C4-2B (cell line): ENCODE results near the gene ABCF2.
A peak's percentile ranks its signal among the peaks of the same experiment; 100 is the strongest.

Experiments used
- H3K27ac ChIP-seq: fragments of 450-650 bp; 2 replicates; pipeline ENCODE4 v1.5.1; 2017
- ZFX ChIP-seq: fragments of 450-650 bp; IDR thresholded peaks from 2 replicates; pipeline ENCODE4 v1.6.1; 2017
- TF ChIP-seq, protein P1 (sequence below): fragments of 450-650 bp; conservative IDR thresholded peaks from 2 replicates; pipeline ENCODE4 v1.5.1; 2017; ENCODE audit warnings: mild to moderate bottlenecking

ABCF2 gene

GRCh38 chr7:151173386-151174245 is 53.4 kb downstream of the ABCF2 start:
- H3K27ac ChIP-seq: no peak overlapping the region
- TF ChIP-seq, protein P1, sequence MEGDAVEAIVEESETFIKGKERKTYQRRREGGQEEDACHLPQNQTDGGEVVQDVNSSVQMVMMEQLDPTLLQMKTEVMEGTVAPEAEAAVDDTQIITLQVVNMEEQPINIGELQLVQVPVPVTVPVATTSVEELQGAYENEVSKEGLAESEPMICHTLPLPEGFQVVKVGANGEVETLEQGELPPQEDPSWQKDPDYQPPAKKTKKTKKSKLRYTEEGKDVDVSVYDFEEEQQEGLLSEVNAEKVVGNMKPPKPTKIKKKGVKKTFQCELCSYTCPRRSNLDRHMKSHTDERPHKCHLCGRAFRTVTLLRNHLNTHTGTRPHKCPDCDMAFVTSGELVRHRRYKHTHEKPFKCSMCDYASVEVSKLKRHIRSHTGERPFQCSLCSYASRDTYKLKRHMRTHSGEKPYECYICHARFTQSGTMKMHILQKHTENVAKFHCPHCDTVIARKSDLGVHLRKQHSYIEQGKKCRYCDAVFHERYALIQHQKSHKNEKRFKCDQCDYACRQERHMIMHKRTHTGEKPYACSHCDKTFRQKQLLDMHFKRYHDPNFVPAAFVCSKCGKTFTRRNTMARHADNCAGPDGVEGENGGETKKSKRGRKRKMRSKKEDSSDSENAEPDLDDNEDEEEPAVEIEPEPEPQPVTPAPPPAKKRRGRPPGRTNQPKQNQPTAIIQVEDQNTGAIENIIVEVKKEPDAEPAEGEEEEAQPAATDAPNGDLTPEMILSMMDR: no peak
- TF ChIP-seq ZFX: no peak

DNA sequence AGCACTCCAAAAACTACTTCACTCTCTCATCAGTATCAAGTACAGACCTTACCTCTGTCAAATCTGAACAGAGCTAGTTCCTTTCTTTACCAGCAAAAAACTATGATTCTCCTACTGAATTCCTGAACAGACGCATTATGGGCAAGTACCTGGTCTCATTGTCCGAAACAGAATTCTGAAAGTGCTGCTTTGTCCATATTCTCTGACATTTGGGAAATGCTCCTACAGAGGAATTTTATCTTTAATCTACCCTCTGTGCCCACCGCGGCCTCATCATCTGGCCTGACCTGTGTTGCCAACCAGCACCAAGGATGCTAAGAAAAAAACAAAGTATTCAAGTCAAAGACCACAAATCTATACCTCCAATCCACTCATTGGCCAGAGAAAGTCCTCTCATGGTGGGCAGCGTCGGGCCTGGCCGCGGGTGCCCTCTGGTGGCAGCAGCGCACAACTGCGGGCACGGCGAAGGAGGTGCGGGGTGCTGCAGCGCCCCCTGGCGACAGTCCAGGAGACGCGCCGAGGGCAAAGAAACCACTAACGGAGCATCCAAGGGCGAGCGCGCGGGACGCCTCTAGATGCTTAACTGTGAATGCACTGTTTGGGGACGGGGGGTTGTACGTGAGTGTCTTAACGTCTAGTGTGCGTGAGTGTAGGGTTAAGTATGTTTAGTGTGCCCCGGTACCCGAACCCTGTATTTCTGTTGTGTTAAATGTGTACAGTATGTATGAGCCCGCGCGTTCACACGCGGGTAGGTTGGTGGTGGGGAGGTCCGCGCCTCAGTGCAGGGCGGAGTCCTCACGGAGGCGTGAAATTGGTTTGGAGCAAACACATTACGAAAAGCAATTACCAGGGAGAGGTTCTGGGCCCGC is 54.5 kb downstream of the ABCF2 start:
- H3K27ac ChIP-seq: no peak overlapping the region
- TF ChIP-seq, protein P1: peak; percentile 100
- TF ChIP-seq ZFX: no peak

DNA sequence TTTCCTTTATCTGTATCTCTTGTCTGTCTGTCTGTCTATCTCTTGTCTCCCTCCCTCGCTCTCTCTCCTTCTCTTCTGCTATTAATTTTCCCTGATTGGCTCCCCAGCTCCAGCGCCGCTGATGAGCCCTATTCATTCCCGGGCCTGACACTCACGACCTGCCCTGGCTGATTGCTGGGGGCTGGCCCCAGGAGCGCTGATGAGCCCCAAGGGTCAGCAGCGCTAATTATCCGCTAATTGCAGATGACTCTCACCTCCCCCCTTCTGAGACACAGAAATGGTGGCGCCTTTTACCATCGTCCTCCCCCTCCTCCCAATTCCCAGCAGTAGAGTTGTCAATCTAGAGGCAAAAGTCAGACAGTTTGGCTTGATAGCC is 58.2 kb downstream of the ABCF2 start:
- H3K27ac ChIP-seq: no peak overlapping the region
- no peak for TF ChIP-seq ZFX
- TF ChIP-seq, protein P1: no peak

DNA sequence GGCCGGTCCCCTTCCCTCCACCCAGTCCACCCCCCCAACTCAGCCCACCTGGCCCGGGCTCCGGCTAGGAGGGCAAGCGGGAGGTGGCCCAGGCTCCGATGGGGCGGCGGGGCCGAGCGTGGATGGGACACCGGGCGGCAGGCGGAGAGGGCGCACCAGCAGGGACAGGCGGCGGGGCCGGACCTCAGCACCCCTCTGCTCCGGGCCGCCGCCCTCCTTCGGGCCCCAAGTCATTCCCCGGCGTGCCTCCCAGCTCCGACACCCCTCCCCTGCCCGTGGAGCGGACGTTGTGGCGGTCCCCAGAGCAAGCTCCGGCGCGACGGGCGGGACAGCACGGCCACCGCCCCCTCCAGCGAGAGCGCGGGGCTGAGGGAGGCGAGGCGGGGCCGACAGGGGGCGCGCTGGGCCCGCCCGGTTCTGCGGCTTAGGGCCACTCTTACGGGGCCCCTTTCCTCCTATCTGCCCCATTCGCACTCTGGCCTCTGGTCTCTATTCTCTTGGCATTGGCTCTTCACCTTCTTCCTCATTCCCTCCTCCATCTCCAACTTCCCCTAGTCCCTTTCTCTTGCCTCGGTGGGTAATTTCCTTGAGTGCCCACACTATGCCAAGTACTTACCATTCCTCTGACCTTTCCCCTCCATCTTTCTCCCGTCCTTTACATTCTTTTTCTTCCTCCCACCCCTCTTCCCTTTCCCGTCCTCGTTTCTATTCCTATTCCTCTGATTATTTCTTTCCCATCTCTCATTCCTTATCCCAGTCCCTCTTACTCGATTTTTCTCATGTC is 58.8 kb downstream of the ABCF2 start:
- H3K27ac ChIP-seq: no peak overlapping the region

GRCh38 chr7:151167197-151167961 is 59.6 kb downstream of the ABCF2 start, which contains the start of gene GBX1:
TSS of gene GBX1 (minus strand) at chr7:151167694. CDS start at chr7:151167548, 146 bp downstream.
- TF ChIP-seq, protein P1: no peak
- no peak for TF ChIP-seq ZFX
- H3K27ac ChIP-seq: no peak within 1 kb of the TSS

More for the DNA sequence above, 58.8 kb downstream of the ABCF2 start:
- TF ChIP-seq, protein P1: peak; percentile 90
- TF ChIP-seq ZFX: no peak

DNA sequence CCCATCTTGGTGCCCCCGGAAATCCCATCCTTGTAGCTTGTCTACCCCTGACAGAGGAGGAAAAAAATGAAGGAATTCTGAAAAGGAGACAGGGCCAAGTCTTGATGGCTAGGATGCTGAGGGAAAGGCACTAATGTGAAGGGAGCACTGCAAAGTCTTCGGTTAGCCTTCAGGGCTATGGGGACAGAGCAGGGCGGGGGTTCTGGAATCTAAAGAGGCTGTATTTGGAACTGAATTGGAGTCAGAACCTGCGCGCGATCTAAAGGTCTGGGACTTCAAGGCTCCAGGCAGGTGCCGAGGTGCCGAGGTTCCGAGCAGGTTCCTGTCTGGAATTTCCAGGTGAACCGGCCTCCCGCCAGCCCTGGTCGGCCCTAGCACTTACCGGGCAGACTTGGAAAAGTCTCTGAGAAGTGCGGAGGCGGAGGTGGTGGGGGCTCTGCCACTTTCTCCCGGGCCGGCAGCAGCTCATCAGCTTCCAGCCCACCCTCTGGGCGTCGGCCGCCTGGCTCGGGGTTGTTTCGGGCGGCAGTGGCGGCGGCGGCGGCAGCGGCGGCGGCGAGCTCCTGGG is 60.3 kb downstream of the ABCF2 start:
- no peak for TF ChIP-seq ZFX
- TF ChIP-seq, protein P1: no peak
- no peak overlapping the region for H3K27ac ChIP-seq
